Neural progenitor cell (in vitro differentiated cells): ENCODE data around the gene DUSP6. TPM values are rescaled to one million over a fixed set of nuclear protein-coding genes. Genes with fewer than 3 reads are reported as not detected.
A peak's percentile ranks its signal among the peaks of the same experiment; 100 is the strongest.

Experiments used
- DNase-seq: peaks from one replicate; pipeline ENCODE4 v3.0.0-alpha.2; 2016; ENCODE audit warnings: low spot score
- H2AFZ ChIP-seq: fragments of 200-600 bp; sonication (generic); replicated peaks from 2 replicates; pipeline ENCODE4 v1.6.1; 2016; ENCODE audit warnings: antibody characterized with exemption
- H3F3A ChIP-seq: fragments of 200-600 bp; sonication (generic); 2 replicates; pipeline ENCODE4 v1.6.1; 2016; ENCODE audit warnings: antibody characterized with exemption, low read depth
- H3K27ac ChIP-seq: fragments of 200-600 bp; sonication (generic); 2 replicates; pipeline ENCODE4 v1.5.1; 2016; ENCODE audit warnings: mild to moderate bottlenecking
- H3K27me3 ChIP-seq: fragments of 200-600 bp; sonication (generic); 2 replicates; pipeline ENCODE4 v1.6.1; 2016; ENCODE audit warnings: mild to moderate bottlenecking, moderate library complexity
- H3K36me3 ChIP-seq: fragments of 200-600 bp; sonication (generic); 2 replicates; pipeline ENCODE4 v1.5.1; 2016
- H3K4me1 ChIP-seq: fragments of 200-600 bp; sonication (generic); 2 replicates; pipeline ENCODE4 v1.6.1; 2016; ENCODE audit warnings: mixed run types
- H3K4me2 ChIP-seq: fragments of 200-600 bp; sonication (generic); 2 replicates; pipeline ENCODE4 v1.6.1; 2016
- H3K4me3 ChIP-seq: fragments of 200-600 bp; sonication (generic); 2 replicates; pipeline ENCODE4 v1.5.1; 2016
- H3K79me2 ChIP-seq: fragments of 200-600 bp; sonication (generic); 2 replicates; pipeline ENCODE4 v1.6.1; 2016; ENCODE audit warnings: low read depth
- H3K9ac ChIP-seq: fragments of 200-600 bp; sonication (generic); 2 replicates; pipeline ENCODE4 v1.6.1; 2016
- H3K9me3 ChIP-seq: fragments of 200-600 bp; sonication (generic); 2 replicates; pipeline ENCODE4 v1.5.1; 2016; ENCODE audit warnings: low read depth
- H4K20me1 ChIP-seq: fragments of 200-600 bp; sonication (generic); 2 replicates; pipeline ENCODE4 v1.6.1; 2016; ENCODE audit warnings: low read depth
- H3K27ac Mint-ChIP-seq: 3 replicates; pipeline ENCODE4 v1.8.0; 2021; ENCODE audit warnings: mixed read lengths
- H3K27me3 Mint-ChIP-seq: 2 replicates; pipeline ENCODE4 v1.8.0; 2022; ENCODE audit warnings: low read depth, mild to moderate bottlenecking, inconsistent platforms, moderate library complexity, mixed read lengths; ENCODE audit not compliant: insufficient read depth
- H3K36me3 Mint-ChIP-seq: 3 replicates; pipeline ENCODE4 v1.8.0; 2021; ENCODE audit warnings: mixed read lengths
- H3K4me1 Mint-ChIP-seq: 3 replicates; pipeline ENCODE4 v1.8.0; 2021; ENCODE audit warnings: mixed read lengths
- H3K4me3 Mint-ChIP-seq: 3 replicates; pipeline ENCODE4 v1.8.0; 2021; ENCODE audit warnings: mild to moderate bottlenecking, moderate library complexity, mixed read lengths
- H3K9me3 Mint-ChIP-seq: 3 replicates; pipeline ENCODE4 v1.8.0; 2020; ENCODE audit warnings: mixed read lengths
- CTCF ChIP-seq: fragments of 200-600 bp; sonication (generic); IDR thresholded peaks from 2 replicates; pipeline ENCODE4 v1.5.1; 2017; ENCODE audit warnings: antibody characterized with exemption, mild to moderate bottlenecking
- EZH2 ChIP-seq: fragments of 200-600 bp; sonication (generic); IDR thresholded peaks from 2 replicates; pipeline ENCODE4 v1.6.1; 2017; ENCODE audit warnings: antibody characterized with exemption, mild to moderate bottlenecking, moderate library complexity
- EZH2phosphoT487 ChIP-seq: fragments of 200-600 bp; sonication (generic); IDR thresholded peaks from 2 replicates; pipeline ENCODE4 v1.6.1; 2017; ENCODE audit warnings: antibody characterized with exemption
- total RNA-seq: library from RNA; depleted of rRNA; stranded (reverse); fragments of >200 nt; gene quantifications from 2 replicates; pipeline ENCODE4 v1.2.3, GENCODE V29; 2015; ENCODE audit warnings: low replicate concordance

DUSP6 gene
- 12.5 and 23.6 TPM in 2 replicates for total RNA-seq

GRCh38 chr12:89352492-89353187 lies at the start of gene DUSP6:
DUSP6 (minus strand) TSS chr12:89352501; CDS start chr12:89352039, 462 bp downstream.
- Histone ChIP-seq H3K36me3 (no peaks in the 10 kb centered on the region), H3K9me3 (no peaks in the 10 kb centered on the region), H3K27me3 (peaks cover 74% of the 10 kb centered on the region), H3K9ac (peak within 1 kb of the TSS; percentile 16), H4K20me1 (peaks cover 41% of the 10 kb centered on the region), H3K4me2 (peak within 1 kb of the TSS; percentile 97), H3K4me3 (peak within 1 kb of the TSS; percentile 68), H3K4me1 (peaks cover 55% of the 10 kb centered on the region), H3F3A (peaks cover 64% of the 10 kb centered on the region), H3K27ac (peak within 1 kb of the TSS; percentile 96), H2AFZ (peak within 1 kb of the TSS; percentile 79), H3K79me2 (peaks cover 31% of the 10 kb centered on the region)
- H3K9me3 Mint-ChIP-seq = no peaks in the 10 kb centered on the region
- DNase-seq = peak; percentile 98
- TF ChIP-seq EZH2 (no peak), EZH2phosphoT487 (peak; percentile 84), CTCF (no peak)
- peaks cover 11% of the 10 kb centered on the region for H3K27me3 Mint-ChIP-seq
- H3K27ac Mint-ChIP-seq = peak within 1 kb of the TSS; percentile 78
- peaks cover 52% of the 10 kb centered on the region for H3K4me1 Mint-ChIP-seq
- H3K36me3 Mint-ChIP-seq = peaks cover 28% of the 10 kb centered on the region
- peak within 1 kb of the TSS; percentile 97 for H3K4me3 Mint-ChIP-seq

GRCh38 chr12:89401433-89402058 lies 49.2 kb upstream of the DUSP6 start:
- Mint-ChIP-seq H3K27me3 (no peaks in the 10 kb centered on the region), H3K27ac (peak overlapping the region; percentile 38), H3K36me3 (peaks cover 8% of the 10 kb centered on the region), H3K4me3 (no peak overlapping the region), H3K9me3 (peaks cover 5% of the 10 kb centered on the region), H3K4me1 (peaks cover 6% of the 10 kb centered on the region)
- Histone ChIP-seq H3K36me3 (no peaks in the 10 kb centered on the region), H3K9me3 (no peaks in the 10 kb centered on the region), H3K79me2 (no peaks in the 10 kb centered on the region), H3K9ac (no peak overlapping the region), H3F3A (no peaks in the 10 kb centered on the region), H3K4me3 (no peak overlapping the region), H3K4me1 (peaks cover 7% of the 10 kb centered on the region), H4K20me1 (no peaks in the 10 kb centered on the region), H3K27me3 (no peaks in the 10 kb centered on the region), H2AFZ (no peak overlapping the region), H3K27ac (no peak overlapping the region), H3K4me2 (no peak overlapping the region)
- DNase-seq = no peak
- TF ChIP-seq CTCF (no peak), EZH2phosphoT487 (no peak), EZH2 (no peak)

GRCh38 chr12:89400415-89400814 lies 48.1 kb upstream of the DUSP6 start:
- no peaks in the 10 kb centered on the region for H3K36me3 ChIP-seq
- peaks cover 7% of the 10 kb centered on the region for H3K4me1 ChIP-seq
- H3K4me2 ChIP-seq = no peak overlapping the region
- no peaks in the 10 kb centered on the region for H3K27me3 ChIP-seq
- Mint-ChIP-seq H3K27ac (no peak overlapping the region), H3K4me3 (no peak overlapping the region), H3K4me1 (peaks cover 6% of the 10 kb centered on the region), H3K36me3 (peaks cover 8% of the 10 kb centered on the region), H3K9me3 (peaks cover 5% of the 10 kb centered on the region), H3K27me3 (no peaks in the 10 kb centered on the region)
- no peaks in the 10 kb centered on the region for H3F3A ChIP-seq
- H3K4me3 ChIP-seq = no peak overlapping the region
- no peak overlapping the region for H3K9ac ChIP-seq
- H3K27ac ChIP-seq = no peak overlapping the region
- H3K79me2 ChIP-seq = no peaks in the 10 kb centered on the region
- TF ChIP-seq EZH2phosphoT487 (no peak), CTCF (no peak), EZH2 (no peak)
- DNase-seq = no peak
- H4K20me1 ChIP-seq = no peaks in the 10 kb centered on the region
- H2AFZ ChIP-seq = no peak overlapping the region
- H3K9me3 ChIP-seq = no peaks in the 10 kb centered on the region
